ENCODE measurements around the gene BDNF.
"Not testable (repeated sequence)": the region's sequence is repeated elsewhere in the genome, so short reads cannot be mapped to it uniquely, and the experiment has no call there.

Gene BDNF

DNA sequence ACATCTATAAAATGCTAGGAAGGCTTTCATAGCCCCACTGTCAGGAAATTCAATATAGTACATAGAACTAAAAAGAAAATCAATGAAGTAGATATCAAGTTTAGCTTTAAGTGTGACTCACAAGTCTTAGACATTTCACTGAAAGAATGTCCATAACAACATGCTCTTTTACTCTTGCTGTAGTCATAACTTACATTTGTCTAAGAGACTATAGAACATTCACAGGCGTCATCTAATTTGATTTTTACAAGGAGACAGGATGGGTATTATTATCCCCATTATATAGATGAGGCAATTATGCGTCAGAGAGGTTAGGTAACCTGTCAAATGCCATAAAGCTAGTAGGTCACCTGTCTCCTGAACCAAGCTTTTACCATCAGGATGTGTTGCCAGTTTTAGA is 36.9 kb downstream of the BDNF start:
- no peak for FAIRE-seq

DNA sequence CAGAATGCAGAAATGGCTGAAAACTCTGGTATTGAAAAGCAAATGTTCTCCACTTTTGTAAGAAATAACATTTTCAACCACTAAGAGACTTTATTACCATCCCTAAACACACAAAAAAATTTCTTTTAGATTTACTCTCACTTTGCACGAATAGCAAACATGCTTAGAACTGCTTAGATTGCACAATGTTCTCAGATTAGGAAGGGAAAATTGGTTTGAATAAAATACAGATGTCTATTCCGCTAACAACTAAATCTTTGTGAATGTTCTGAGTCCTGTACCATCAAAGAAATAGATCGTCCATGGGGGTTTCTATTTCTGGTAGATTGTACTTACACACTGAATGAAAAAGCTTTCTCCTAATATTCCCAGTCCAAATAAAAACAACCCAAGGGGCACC is 40.1 kb downstream of the BDNF start:
- no peak for FAIRE-seq

DNA sequence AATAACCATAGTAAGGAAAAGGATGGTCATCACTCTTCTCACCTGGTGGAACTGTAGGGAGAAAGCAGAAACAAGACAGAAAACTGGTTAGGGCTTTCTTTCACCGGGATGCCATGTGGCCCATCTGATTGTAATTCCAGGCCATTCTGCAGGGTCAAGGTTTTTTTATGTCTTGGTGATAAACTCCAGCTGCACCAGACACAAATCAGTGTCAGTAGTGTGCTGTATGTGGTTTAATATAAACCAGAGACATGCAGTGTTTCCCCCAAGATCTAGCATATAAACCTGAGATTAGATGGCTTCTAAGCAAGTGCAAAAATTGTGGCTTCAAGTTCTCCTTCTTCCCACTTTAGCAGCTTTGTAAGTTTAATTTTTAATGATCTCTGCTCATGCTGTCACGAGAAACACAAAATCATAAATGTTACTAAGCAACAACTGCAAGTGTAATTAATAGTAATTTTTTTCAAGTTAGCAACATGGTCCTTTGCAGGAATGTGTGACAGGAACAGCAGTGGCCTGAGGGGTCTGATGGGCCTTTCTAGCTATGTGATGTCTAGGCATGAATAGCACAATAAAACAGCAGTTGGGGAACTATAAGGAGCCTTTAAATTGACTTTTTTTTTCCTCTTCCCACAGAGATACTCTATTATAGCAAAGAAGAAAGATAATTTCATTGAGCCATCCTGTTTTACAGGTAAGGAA is 41.6 kb downstream of the BDNF start:
- no peak for FAIRE-seq

- FAIRE-seq = no peak
These were observed 43.3 kb downstream of the BDNF start for GRCh38 chr11:27656806-27657483.

- no peak for FAIRE-seq
These were observed 43.9 kb downstream of the BDNF start for GRCh38 chr11:27656320-27656719.

- no peak for FAIRE-seq
These were observed 46.1 kb downstream of the BDNF start for GRCh38 chr11:27653990-27654758.

DNA sequence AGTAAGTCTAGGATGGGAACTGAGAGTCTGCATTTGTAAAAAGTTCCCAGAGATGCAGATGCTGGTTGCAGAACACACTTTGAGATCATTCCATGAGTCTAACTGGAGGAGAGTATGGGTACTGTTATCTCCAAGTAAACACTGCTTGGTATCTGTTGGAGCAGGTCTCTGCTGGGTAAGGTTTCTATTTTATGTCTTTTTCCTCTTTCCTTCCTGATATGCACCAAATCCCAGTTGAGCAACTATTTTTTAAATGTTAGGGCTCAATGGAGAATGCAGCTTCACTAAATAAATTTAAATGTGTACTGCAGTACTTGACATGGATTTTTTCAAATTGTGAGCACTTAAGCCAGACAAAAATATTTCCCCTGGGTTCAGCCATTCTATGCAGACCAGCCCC is 48.5 kb downstream of the BDNF start:
- FAIRE-seq = no peak

GRCh38 chr11:27650988-27651387 is 49.3 kb downstream of the BDNF start:
- FAIRE-seq = no peak

- no peak for FAIRE-seq
These were observed 50.5 kb downstream of the BDNF start for GRCh38 chr11:27649800-27650199.

- no peak for FAIRE-seq
These were observed 51.4 kb downstream of the BDNF start for GRCh38 chr11:27648840-27649239.

DNA sequence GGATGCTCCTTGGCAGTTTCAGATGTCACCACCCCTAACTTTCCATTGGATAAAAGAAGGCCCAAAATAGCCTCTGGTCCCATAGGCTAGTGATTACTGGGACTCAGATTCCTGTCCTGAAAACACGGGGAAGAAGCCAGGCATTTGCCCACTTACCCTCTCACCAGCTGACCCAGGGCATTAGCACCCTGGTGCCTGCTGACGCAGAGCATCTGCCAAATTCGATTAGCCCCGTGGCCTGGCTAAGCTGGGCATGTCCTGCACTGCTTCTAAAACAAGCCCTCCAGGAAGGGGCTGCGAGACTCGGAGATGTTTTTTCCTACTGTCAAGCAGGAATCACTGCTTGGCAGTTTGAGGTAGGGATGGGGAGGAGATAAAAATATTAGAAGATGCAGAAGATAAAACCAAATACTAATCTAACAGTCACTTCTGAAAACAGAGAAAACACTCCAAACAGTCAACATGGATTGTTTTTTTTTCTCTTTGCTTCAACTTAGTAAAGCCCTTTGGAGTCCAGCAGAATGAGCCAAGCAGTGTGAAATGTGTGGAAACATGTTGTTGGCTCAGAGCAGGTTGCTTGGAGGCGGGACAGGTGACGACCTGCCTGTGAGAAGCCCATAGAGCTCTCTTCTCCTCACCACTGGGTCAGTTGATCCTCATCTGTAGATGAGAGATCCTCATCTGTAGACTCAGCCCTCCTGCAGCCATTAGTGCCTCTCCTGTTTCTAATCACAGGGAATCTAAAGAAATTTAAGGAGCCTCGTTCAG is 54.0 kb downstream of the BDNF start:
- FAIRE-seq = no peak

DNA sequence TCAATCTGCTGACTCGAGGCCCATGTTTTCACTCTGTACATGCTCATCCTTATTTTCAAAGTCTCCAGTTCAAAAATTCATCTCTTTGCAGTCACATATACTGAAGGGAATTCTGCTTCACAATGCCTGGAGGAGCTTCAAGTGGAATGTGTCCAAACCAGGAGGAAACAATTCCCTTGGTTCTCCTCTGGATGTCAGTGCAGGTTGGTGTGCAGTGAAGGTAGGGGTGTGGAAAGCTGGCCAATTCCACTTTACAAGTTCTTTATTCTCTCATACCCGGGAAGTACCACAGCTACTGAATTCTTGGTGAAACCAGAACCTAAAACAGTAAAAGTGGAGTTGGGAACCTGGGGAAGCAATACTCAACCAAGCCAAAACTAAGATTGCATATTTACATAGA is 57.3 kb downstream of the BDNF start:
- FAIRE-seq = no peak

DNA sequence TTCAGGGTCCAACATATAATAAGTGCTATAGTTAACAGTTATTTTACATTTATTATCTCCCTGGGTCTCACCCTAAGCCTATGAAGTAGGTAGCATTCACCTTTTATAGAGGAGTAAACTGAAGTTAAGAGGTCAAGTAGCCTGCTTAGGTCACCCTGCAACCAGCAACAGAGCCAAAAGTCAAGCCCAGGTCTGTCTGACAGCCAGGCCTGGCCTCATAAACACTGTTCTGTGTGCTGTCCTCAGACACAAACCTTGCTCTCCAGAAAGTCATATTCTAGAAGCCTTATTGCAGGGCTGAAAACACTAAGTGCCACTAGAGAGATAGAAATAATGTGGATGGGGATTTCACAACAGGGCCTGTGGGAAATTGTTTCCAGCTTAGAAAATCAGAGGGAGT is 59.3 kb downstream of the BDNF start:
- FAIRE-seq = no peak

DNA sequence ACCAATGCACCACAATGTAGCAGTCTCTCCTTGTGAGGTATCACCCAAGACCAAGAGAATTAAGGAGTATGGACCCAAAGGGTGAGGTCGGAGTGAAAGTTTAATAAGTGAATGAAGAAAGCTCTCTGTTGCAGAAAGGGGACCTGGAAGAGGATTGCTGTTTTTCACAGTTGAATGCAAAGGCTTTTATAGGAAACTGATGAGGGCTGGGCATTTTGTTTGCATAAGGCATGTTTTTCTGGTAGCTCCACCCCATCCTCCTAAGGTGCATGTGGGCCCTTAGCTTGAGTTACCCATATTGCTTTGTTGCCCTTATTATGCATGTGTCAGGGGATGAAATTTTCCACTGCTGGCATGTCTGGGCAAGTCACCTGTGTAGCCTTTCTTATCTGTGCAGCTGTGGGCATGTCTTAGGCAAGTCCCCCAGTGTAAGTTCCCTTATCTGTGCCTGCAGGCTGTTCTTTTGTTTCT is 64.7 kb downstream of the BDNF start:
- no peak for FAIRE-seq

DNA sequence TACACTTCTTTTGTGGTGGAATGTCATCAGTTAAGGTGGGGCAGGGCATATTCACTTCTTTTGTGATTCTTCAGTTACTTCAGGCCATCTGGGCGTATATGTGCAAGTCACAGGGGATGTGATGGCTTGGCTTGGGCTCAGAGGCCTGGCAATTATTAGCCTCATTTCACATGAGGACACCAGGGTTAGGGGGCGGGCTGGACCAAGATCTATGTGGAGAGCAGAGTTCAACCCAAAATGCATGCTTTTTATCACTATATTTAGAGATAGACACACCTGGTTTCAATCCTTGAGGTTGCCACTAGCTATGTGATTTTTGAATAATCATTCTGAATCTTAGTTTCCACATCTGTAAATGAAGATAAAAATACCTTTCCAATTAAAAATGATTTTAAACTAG is 65.5 kb downstream of the BDNF start:
- FAIRE-seq = not testable (repeated sequence)

GRCh38 chr11:27634282-27634681 is 66.0 kb downstream of the BDNF start:
- FAIRE-seq = not testable (repeated sequence)

DNA sequence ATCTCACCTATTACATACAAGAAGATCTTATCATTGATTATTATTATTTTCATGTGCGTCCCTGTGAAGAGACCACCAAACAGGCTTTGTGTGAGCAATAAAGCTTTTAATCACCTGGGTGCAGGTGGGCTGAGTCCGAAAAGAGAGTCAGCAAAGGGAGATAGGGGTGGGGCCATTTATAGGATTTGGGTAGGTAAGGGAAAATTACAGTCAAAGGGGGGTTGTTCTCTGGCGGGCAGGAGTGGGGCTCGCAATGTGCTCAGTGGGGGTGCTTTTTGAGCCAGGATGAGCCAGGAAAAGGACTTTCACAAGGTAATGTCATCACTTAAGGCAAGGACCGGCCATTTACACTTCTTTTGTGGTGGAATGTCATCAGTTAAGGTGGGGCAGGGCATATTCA is 71.2 kb downstream of the BDNF start:
- FAIRE-seq = not testable (repeated sequence)

DNA sequence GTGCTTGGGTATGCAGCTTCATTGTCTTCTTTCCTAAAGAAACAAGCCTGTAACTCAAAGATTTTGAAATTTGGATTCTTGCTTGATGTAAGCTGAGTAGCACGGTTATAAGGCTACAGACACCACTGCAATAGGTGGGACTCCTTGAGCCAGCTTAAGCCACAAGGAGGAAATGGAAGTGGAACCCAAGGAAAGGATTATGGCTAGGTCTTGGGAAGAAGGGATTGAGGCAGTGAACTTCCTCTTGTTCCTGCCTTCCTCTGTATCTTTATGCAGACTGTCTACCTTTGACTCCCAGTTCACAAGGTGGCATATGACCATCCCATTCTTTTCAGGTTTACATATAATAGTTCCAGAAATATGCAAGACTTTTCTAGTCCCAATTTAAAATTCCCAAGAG is 72.3 kb downstream of the BDNF start:
- no peak for FAIRE-seq

GRCh38 chr11:27626938-27627586 is 73.2 kb downstream of the BDNF start:
- FAIRE-seq = no peak

GRCh38 chr11:27626269-27626937 is 73.9 kb downstream of the BDNF start:
- FAIRE-seq = no peak

GRCh38 chr11:27625347-27625912 is 74.8 kb downstream of the BDNF start:
- FAIRE-seq = no peak
